Left lung (tissue), 10 donors: ENCODE data around the gene PLAGL2. TPM values are rescaled to one million over a fixed set of nuclear protein-coding genes. Genes with fewer than 3 reads are reported as not detected.

ENCODE experiments used
- ATAC-seq: fragments of 200-7000 bp; cut with Tn5 transposase; one replicate; pipeline ENCODE4 v1.9.1; 2020; ENCODE audit warnings: moderate library complexity
- DNase-seq, 4 donors: peaks; one replicate each; pipeline ENCODE4 v3.0.0-alpha.2; 2013 to 2020
- H3K27ac ChIP-seq, 2 donors: fragments of 200-600 bp; sonication (generic) in 1 of 2; one replicate each; pipeline versions ENCODE4 v1.5.0 to v1.8.0; 2020 to 2021
- H3K27me3 ChIP-seq, 2 donors: fragments of 200-600 bp; sonication (generic) in 1 of 2; one replicate each; pipeline versions ENCODE4 v1.5.0 to v1.8.0; 2020 to 2021
- H3K36me3 ChIP-seq, 2 donors: fragments of 200-600 bp; sonication (generic) in 1 of 2; one replicate each; pipeline versions ENCODE4 v1.5.0 to v1.8.0; 2020 to 2021
- H3K4me1 ChIP-seq, 2 donors: fragments of 200-600 bp; one replicate each; pipeline ENCODE4 v1.8.0; 2021
- H3K4me3 ChIP-seq, 2 donors: fragments of 200-600 bp; sonication (generic) in 1 of 2; one replicate each; pipeline versions ENCODE4 v1.5.0 to v1.8.0; 2020 to 2021; ENCODE audit warnings: mild to moderate bottlenecking in 1 of 2
- H3K9me3 ChIP-seq, 2 donors: fragments of 200-600 bp; sonication (generic) in 1 of 2; one replicate each; pipeline versions ENCODE4 v1.5.0 to v1.8.0; 2020 to 2021
- intact Hi-C, 2 donors: fragments of 100-400 bp; cut with DNase I; formaldehyde crosslinking; loops; one replicate each; pipeline versions ENCODE4 v1.11.2 to v1.14.2; 2022
- polyA plus RNA-seq, 6 donors: library from polyadenylated mRNA; unstranded; fragments of 120-200 nt; gene quantifications; one replicate each; pipeline ENCODE4 v1.2.1, GENCODE V29; 2013; ENCODE audit not compliant: insufficient read length in 6 of 6
- total RNA-seq, 2 donors: library from RNA; stranded (reverse); fragmentation: NEBNext Ultra II Directional; extraction: Animal tissue kit (Norgen Biotek cat#: 25700); gene quantifications; one replicate each; pipeline ENCODE4 v1.2.1, GENCODE V29; 2021
- TF ChIP-seq, protein P1 (sequence below), 2 donors: fragments of 200-600 bp; sonication (generic) in 1 of 2; IDR thresholded peaks; one replicate each; pipeline versions ENCODE4 v1.5.0 to v1.8.0; 2021; ENCODE audit warnings: antibody characterized with exemption in 2 of 2
- donor health status: DM: no; HTN: yes; CAD: no.
- donor health status: DM: no; HTN: no; CAD: no.

Gene PLAGL2
- total and polyA plus RNA-seq, 8 donors = 12.6 to 28.0 (median 25.3) TPM

DNA sequence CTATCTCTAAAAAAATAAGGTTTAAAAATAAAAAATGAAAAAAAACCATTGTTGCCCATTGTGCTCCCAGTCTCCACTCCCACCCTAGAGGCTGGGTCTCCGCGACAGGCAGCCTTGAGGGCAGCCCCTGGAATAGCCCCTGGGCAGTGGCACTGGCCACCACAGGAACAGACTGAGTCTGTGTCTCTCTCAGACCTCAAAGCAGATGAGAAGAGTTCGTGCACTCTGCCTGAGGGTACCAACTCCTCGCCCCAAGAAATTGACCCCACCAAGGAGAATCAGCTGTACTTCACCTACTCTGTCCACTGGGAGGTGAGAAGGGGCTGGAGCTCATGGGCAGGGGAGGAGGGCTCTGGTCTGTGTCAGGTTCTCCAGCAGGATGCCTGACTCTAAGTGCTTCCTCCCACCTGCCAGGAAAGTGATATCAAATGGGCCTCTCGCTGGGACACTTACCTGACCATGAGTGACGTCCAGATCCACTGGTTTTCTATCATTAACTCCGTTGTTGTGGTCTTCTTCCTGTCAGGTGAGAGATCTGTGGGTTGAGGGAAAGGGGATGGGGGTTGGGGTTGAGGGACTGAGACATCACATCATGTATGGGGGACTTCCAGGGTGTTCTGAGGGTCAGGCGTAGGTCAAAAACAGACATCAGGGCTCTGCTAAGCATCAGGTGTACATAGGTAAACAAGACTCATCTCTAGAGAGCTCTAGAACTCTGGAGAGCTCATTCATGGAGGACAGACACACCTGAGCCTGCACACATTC is 62.5 kb downstream of the PLAGL2 start:
- TF ChIP-seq, protein P1, sequence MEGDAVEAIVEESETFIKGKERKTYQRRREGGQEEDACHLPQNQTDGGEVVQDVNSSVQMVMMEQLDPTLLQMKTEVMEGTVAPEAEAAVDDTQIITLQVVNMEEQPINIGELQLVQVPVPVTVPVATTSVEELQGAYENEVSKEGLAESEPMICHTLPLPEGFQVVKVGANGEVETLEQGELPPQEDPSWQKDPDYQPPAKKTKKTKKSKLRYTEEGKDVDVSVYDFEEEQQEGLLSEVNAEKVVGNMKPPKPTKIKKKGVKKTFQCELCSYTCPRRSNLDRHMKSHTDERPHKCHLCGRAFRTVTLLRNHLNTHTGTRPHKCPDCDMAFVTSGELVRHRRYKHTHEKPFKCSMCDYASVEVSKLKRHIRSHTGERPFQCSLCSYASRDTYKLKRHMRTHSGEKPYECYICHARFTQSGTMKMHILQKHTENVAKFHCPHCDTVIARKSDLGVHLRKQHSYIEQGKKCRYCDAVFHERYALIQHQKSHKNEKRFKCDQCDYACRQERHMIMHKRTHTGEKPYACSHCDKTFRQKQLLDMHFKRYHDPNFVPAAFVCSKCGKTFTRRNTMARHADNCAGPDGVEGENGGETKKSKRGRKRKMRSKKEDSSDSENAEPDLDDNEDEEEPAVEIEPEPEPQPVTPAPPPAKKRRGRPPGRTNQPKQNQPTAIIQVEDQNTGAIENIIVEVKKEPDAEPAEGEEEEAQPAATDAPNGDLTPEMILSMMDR (IDR thresholded peaks at IDR 0.05) = no peak
- no peak overlapping the region for H3K4me3 ChIP-seq
- peaks cover 8 to 99% of the 10 kb centered on the region in 2 donors for H3K36me3 ChIP-seq
- no peaks in the 10 kb centered on the region for H3K27me3 ChIP-seq
- intact Hi-C loops = no loop called here
- ATAC-seq = peak; percentile 22
- no peaks in the 10 kb centered on the region for H3K4me1 ChIP-seq
- H3K27ac ChIP-seq = no peak overlapping the region
- H3K9me3 ChIP-seq = no peaks in the 10 kb centered on the region
- no peak for DNase-seq

DNA sequence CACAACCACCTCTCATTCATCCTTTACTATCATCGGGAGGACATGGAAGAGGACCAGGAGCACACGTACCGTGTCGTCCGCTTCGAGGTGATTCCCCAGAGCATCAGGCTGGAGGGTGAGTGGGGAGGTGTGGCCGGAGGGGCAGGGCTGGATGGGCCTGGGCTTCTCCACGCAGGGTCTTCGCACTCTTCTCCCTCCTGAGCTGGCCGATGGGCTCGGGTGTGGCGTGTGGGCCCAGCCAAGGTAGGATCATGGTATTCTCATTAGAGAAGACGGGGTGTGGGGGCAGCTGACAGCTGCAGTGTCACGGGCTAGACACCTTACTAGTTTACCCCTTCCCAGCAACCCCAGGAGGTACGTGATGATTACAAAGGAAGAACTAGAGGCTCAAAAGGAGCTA is 64.6 kb downstream of the PLAGL2 start:
- H3K27me3 ChIP-seq = no peaks in the 10 kb centered on the region
- no peaks in the 10 kb centered on the region for H3K4me1 ChIP-seq
- H3K27ac ChIP-seq = no peak overlapping the region
- H3K9me3 ChIP-seq = no peaks in the 10 kb centered on the region
- ATAC-seq (no peak), DNase-seq (no peak)
- no peak overlapping the region for H3K4me3 ChIP-seq
- intact Hi-C loops = no loop called here
- H3K36me3 ChIP-seq = peaks cover 8 to 99% of the 10 kb centered on the region in 2 donors
- TF ChIP-seq, protein P1 (IDR thresholded peaks at IDR 0.05) = no peak

Other genes with a start within 250 kb of the PLAGL2 start
- under 1 TPM in 1 of 2 donors, not detected in 1; 0.05 TPM for gene XKR7, start 239.6 kb downstream of the PLAGL2 start, total RNA-seq
- under 1 TPM; 0.06 to 0.19 (median 0.08) TPM for gene XKR7, start 239.6 kb downstream of the PLAGL2 start, polyA plus RNA-seq
- 10 to 100 TPM in 1 of 2 donors, 1 to 10 TPM in 1; 6.8 to 13.5 TPM for gene CCM2L, start 197.3 kb downstream of the PLAGL2 start, total RNA-seq
- gene CCM2L, start 197.3 kb downstream of the PLAGL2 start, polyA plus RNA-seq = 10 to 100 TPM; 11.6 to 16.5 (median 13.3) TPM
- 100 to 1,000 TPM in 1 of 2 donors, 10 to 100 TPM in 1; 30.8 to 110 TPM for gene HCK, start 155.5 kb downstream of the PLAGL2 start, total RNA-seq
- gene HCK, start 155.5 kb downstream of the PLAGL2 start, polyA plus RNA-seq = 1 to 10 TPM; 3.0 to 5.4 (median 4.4) TPM
- gene TM9SF4, start 98.0 kb downstream of the PLAGL2 start, total RNA-seq = 10 to 100 TPM; 56.2 to 59.1 TPM
- gene TM9SF4, start 98.0 kb downstream of the PLAGL2 start, polyA plus RNA-seq = 10 to 100 TPM; 57.4 to 63.5 (median 61.4) TPM
- gene POFUT1, start 137 bp upstream of the PLAGL2 start, total RNA-seq = 10 to 100 TPM; 29.2 to 36.2 TPM
- gene POFUT1, start 137 bp upstream of the PLAGL2 start, polyA plus RNA-seq = 10 to 100 TPM; 34.3 to 42.2 (median 37.2) TPM
- gene KIF3B, start 69.9 kb upstream of the PLAGL2 start, total RNA-seq = 10 to 100 TPM; 27.4 to 34.6 TPM
- 10 to 100 TPM; 22.9 to 28.7 (median 26.8) TPM for gene KIF3B, start 69.9 kb upstream of the PLAGL2 start, polyA plus RNA-seq
- 10 to 100 TPM; 51.1 to 69.2 TPM for gene ASXL1, start 150.6 kb upstream of the PLAGL2 start, total RNA-seq
- 10 to 100 TPM; 73.1 to 90.0 (median 81.5) TPM for gene ASXL1, start 150.6 kb upstream of the PLAGL2 start, polyA plus RNA-seq